ENCODE data around the gene DYNC1H1.

DNA sequence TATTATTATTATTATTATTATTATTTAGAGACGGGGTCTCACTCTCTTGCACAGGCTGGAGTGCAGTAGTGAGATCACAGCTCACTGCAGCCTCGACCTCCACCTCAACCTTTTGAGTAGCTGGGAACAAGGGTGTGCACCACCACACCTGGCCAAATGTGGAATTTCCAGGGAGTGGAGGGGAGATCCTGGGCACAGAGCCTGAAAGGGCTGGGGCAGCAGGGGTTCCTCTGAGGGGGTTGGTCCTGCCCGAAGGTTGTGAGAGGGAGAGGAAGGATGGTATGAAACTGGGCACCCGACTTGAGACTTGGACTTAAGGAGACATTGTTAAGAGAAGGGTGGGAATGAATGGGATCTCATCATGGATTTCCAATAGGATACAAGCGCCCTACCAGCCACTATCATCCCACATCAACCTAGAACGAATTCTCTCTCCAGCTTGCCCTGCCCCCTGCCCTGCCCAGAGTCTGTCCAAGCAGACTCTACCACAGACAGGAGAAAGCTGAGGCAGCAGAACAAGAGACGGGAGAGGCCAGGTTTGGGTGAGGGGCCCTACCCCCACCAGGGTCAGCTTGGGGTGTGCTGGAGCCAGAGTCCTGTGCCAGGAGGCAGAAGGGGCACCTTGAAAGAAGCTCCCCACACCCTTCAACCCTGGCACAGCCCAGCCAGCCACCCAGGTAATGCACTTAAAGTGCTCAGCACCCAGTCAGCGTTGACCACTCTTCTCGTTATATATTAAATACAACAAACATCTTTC, 2.4 kb upstream of the DYNC1H1 start:
- TF ChIP-seq, protein P1, sequence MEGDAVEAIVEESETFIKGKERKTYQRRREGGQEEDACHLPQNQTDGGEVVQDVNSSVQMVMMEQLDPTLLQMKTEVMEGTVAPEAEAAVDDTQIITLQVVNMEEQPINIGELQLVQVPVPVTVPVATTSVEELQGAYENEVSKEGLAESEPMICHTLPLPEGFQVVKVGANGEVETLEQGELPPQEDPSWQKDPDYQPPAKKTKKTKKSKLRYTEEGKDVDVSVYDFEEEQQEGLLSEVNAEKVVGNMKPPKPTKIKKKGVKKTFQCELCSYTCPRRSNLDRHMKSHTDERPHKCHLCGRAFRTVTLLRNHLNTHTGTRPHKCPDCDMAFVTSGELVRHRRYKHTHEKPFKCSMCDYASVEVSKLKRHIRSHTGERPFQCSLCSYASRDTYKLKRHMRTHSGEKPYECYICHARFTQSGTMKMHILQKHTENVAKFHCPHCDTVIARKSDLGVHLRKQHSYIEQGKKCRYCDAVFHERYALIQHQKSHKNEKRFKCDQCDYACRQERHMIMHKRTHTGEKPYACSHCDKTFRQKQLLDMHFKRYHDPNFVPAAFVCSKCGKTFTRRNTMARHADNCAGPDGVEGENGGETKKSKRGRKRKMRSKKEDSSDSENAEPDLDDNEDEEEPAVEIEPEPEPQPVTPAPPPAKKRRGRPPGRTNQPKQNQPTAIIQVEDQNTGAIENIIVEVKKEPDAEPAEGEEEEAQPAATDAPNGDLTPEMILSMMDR (IDR thresholded peaks at IDR 0.05) = no peak
- no peak for TF ChIP-seq POLR2A (IDR thresholded peaks at IDR 0.05)
